Forelimb muscle (tissue), 1 donor: ENCODE data around the gene IFNA2. TPM values are rescaled to one million over a fixed set of nuclear protein-coding genes. Genes with fewer than 3 reads are reported as not detected.
"Not testable (repeated sequence)": the region's sequence is repeated elsewhere in the genome, so short reads cannot be mapped to it uniquely, and the experiment has no call there.

Source experiments
- DNase-seq: peaks from one replicate; pipeline ENCODE4 v3.0.0-alpha.2; 2013; ENCODE audit warnings: low read depth
- polyA plus RNA-seq: library from polyadenylated mRNA; unstranded; fragments of 120-200 nt; gene quantifications from one replicate; pipeline ENCODE4 v1.2.1, GENCODE V29; 2013; ENCODE audit not compliant: insufficient read length

IFNA2 gene
- polyA plus RNA-seq, 1 donor, result not detected

DNA sequence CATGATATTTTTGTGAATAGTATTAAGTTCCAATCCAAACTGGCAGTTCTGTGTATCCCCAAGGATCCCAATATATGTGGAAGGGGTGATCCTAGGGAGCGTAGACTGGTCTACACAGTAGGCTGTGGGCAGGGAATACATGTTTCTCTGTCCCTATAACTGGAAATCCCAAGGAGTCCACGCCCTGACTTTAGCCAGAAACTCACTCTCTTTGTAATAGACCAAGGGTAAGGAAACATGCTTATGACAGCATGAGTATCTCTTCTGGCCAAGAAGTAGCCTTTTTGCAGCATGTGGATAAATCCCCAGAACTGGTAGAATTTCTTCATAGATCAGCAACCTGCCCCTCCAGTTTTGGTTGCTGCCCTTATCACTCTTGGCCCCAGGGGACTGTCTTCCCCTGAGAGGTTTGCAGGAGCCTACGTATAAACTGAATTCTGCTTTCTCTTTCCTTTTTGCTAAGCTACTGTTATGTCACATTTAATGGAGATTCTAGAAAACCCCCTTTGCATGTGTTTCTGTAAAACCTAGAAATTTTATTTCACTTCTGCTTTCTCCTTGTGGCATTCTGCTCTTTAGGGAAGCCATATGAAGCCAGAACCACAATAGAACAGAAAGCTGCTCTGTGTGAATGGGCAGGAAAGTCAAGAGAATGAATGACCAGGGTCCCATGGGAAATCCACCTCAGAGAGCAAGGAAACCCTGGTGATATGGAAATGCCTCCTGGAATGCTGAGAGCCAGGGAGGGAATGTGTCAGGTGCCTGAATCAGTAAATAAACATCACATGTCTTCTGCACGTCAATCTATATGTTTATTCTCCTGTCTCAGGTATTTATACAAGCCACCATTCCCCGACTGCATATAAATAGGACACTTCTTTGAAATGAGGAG lies 3.5 kb downstream of the IFNA2 start:
- DNase-seq, result no peak

DNA sequence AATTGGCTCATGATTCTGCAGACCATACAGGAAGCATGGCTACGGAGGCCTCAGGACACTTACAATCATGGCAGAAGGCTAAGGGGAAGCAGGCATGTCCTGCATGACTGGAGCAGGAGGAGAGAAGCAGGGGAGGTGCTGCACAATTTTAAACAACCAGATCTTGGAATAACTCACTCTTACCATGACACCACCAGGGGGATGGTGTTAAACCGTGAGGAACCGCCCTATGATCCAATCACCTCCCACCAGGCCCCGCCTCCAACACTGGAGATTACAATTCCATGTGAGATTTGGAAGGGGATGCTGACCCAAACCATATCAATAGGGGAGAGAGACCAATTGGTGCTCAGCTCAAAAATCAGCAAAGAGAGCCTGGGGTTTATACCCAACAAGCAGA lies 13.7 kb downstream of the IFNA2 start:
- not testable (repeated sequence) for DNase-seq

GRCh38 chr9:21367957-21368356 lies 17.2 kb downstream of the IFNA2 start, which contains the start of gene IFNA13:
Gene IFNA13 (minus strand): TSS chr9:21368057. CDS start chr9:21368010, 47 bp downstream.
- no peak for DNase-seq

DNA sequence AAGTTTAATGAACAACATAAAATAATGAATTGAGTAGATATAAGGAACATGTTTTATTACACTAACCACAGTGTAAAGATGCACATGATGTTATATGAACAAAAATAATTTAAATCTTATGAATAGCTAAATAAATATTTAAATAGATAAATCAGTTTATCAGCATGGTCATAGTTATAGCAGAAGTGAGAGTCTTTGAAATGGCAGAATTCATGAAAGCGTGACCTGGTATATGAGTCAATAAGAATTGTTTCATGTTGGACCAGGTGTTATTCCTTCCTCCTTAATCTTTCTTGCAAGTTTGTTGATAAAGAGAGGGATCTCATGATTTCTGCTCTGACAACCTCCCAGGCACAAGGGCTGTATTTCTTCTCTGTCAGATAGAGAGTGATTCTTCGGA lies 18.0 kb downstream of the IFNA2 start:
- not testable (repeated sequence) for DNase-seq

- DNase-seq, result no peak
Measured at GRCh38 chr9:21362287-21362686, 22.9 kb downstream of the IFNA2 start.

GRCh38 chr9:21357479-21358460 lies 27.4 kb downstream of the IFNA2 start:
- peak; percentile 5 for DNase-seq

GRCh38 chr9:21350787-21351186 lies 34.4 kb downstream of the IFNA2 start, which contains the start of gene IFNA6:
Gene IFNA6 (minus strand): TSS chr9:21350887. CDS start chr9:21350887, 0 bp downstream.
- no peak for DNase-seq

DNA sequence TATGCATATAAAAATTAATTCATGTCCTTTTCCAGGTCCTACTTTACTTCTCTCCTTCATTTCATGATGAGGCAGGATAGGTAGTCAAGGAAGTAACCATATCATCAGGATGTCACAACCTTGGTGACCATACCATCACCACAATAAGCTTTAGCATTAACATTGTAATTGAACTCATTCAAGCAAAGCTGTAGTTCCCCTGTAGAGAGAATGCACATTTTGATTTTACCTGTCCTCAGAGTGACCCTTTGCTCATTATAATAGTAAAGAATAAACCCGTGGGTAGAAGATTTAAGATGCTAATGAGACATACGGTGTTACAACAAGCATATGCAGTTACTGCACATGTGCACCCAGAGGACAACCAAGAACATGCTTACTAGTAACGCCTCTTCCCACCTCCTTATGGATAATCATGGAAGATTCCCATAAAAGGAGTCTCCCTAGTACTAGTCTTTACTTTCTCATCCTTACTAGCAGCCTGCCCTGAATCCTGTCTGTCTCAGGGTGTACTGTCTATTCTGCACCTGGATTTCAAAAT lies 36.7 kb downstream of the IFNA2 start:
- DNase-seq, result no peak

DNA sequence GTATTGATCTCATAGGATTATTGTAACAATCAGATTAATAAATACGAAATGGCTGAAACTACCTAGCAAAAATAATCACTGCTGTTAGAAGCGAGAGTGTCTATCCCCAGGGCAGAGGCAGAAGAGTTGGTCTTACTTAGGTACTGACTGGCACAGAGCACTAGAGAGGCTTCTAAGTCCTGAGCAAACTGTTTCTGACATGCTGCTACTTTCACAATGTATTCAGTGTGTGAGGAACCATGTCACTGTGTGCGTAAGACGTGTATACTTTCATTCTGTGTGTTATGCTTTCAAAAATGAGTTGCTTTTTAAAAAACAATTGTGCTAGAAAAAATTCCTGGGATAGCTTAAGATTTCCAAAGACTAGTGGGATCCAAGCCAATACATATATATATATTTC lies 44.5 kb downstream of the IFNA2 start:
- DNase-seq, result no peak

- DNase-seq, result no peak
Measured at GRCh38 chr9:21336457-21336856, 48.7 kb downstream of the IFNA2 start.

DNA sequence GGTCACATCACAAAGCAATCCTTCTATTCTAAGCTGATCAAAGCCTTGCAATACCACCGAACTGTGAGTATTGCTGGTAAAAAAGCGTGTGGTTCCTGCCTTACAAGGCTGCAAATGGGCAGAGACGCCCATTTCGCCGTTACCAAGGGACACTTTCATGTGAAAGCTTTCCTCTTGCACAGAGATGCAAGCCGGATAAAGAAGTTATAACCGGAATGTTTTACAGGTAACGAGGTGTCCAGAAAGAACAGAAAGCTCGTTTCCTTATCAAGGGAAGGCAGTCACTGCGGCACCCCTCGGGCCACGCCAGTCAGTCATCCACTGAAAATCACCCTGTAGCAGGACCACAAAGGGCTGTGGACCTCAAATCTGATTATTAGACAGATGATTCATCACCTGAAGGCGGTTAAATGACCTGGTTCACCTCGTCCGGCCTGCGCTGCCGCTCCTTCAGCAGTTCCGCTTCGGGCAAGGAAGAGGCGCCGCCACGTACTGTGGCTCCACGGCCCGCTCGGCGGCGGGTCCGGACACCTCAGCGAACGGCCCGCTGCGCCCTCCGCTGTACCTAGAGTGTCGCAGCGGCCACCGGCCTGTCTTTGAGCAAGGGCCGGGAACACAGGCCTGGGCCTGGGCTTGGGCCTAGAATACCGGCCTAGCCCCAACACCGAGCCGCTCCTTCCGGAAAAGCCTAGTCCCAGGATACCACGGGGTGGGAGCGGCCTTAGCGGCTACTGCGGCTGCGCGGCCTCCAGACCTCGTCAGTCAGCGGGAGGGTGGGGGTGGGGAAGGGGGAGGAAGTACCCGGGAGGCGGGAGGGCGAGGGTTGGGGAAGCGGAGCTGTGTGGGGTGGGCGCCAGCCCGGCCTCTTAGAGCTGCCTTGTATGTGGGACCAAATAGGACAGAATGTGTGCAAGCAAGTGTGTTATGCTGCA lies 50.2 kb downstream of the IFNA2 start, which contains the start of gene KLHL9:
Gene KLHL9 (minus strand): TSS at position 704 of the 932 bp plus-strand sequence. CDS start 545 bp downstream, at position 159.
- peak; percentile 77 for DNase-seq

Other genes with a start within 250 kb of the IFNA2 start
- not detected for gene IFNW1, start 243.6 kb downstream of the IFNA2 start, polyA plus RNA-seq
- not detected for gene IFNA21, start 218.7 kb downstream of the IFNA2 start, polyA plus RNA-seq
- not detected for gene IFNA4, start 197.8 kb downstream of the IFNA2 start, polyA plus RNA-seq
- not detected for gene IFNA7, start 183.2 kb downstream of the IFNA2 start, polyA plus RNA-seq
- not detected for gene IFNA10, start 178.3 kb downstream of the IFNA2 start, polyA plus RNA-seq
- gene IFNA16, start 168.1 kb downstream of the IFNA2 start, polyA plus RNA-seq, result not detected
- not detected for gene IFNA17, start 157.2 kb downstream of the IFNA2 start, polyA plus RNA-seq
- not detected for gene IFNA14, start 145.4 kb downstream of the IFNA2 start, polyA plus RNA-seq
- not detected for gene IFNA5, start 80.1 kb downstream of the IFNA2 start, polyA plus RNA-seq
- 19.5 TPM for gene KLHL9, start 50.0 kb downstream of the IFNA2 start, polyA plus RNA-seq
- gene IFNA6, start 34.5 kb downstream of the IFNA2 start, polyA plus RNA-seq, result not detected
- gene IFNA13, start 17.3 kb downstream of the IFNA2 start, polyA plus RNA-seq, result not detected
- gene IFNA8, start 23.7 kb upstream of the IFNA2 start, polyA plus RNA-seq, result not detected
- gene IFNA1, start 55.0 kb upstream of the IFNA2 start, polyA plus RNA-seq, result not detected
- not detected for gene IFNE, start 96.9 kb upstream of the IFNA2 start, polyA plus RNA-seq